Raji (cell line): ENCODE data around the gene ARHGAP22.

Experiments used
- POLR2A ChIP-seq: IDR thresholded peaks from 2 replicates; pipeline ENCODE4 v1.6.1; 2011; ENCODE audit warnings: low read depth, low read length, control low read depth; ENCODE audit not compliant: insufficient read depth

ARHGAP22 gene

GRCh38 chr10:48514255-48514654, 90.6 kb downstream of the ARHGAP22 start:
- no peak for TF ChIP-seq POLR2A

GRCh38 chr10:48512861-48513260, 92.0 kb downstream of the ARHGAP22 start:
- no peak for TF ChIP-seq POLR2A

GRCh38 chr10:48511875-48512231, 93.0 kb downstream of the ARHGAP22 start:
- TF ChIP-seq POLR2A: no peak

- no peak for TF ChIP-seq POLR2A
Measured at GRCh38 chr10:48511066-48511874, 93.6 kb downstream of the ARHGAP22 start.

GRCh38 chr10:48509974-48510692, 94.7 kb downstream of the ARHGAP22 start:
- no peak for TF ChIP-seq POLR2A

- TF ChIP-seq POLR2A: no peak
Measured at GRCh38 chr10:48508791-48509772, 95.8 kb downstream of the ARHGAP22 start.

- no peak for TF ChIP-seq POLR2A
Measured at GRCh38 chr10:48507933-48508790, 96.7 kb downstream of the ARHGAP22 start.

GRCh38 chr10:48507494-48507893, 97.4 kb downstream of the ARHGAP22 start:
- TF ChIP-seq POLR2A: no peak

GRCh38 chr10:48506147-48506917, 98.5 kb downstream of the ARHGAP22 start:
- TF ChIP-seq POLR2A: no peak

GRCh38 chr10:48505394-48506112, 99.3 kb downstream of the ARHGAP22 start:
- no peak for TF ChIP-seq POLR2A

- TF ChIP-seq POLR2A: no peak
Measured at GRCh38 chr10:48504141-48504885, 100.6 kb downstream of the ARHGAP22 start.

- TF ChIP-seq POLR2A: no peak
Measured at GRCh38 chr10:48503293-48503911, 101.5 kb downstream of the ARHGAP22 start.

GRCh38 chr10:48502791-48503190, 102.1 kb downstream of the ARHGAP22 start:
- TF ChIP-seq POLR2A: no peak
